GM18870 (cell line): Measurements from ENCODE around the gene BARX1.
"Not testable (repeated sequence)": the region's sequence is repeated elsewhere in the genome, so short reads cannot be mapped to it uniquely, and the experiment has no call there.

Source experiments
- ATAC-seq: cut with Tn5 transposase; IDR thresholded peaks from one replicate; pipeline ENCODE4 v1.9.1; 2021; ENCODE audit warnings: moderate library complexity; ENCODE audit not compliant: unreplicated experiment

Gene BARX1

DNA sequence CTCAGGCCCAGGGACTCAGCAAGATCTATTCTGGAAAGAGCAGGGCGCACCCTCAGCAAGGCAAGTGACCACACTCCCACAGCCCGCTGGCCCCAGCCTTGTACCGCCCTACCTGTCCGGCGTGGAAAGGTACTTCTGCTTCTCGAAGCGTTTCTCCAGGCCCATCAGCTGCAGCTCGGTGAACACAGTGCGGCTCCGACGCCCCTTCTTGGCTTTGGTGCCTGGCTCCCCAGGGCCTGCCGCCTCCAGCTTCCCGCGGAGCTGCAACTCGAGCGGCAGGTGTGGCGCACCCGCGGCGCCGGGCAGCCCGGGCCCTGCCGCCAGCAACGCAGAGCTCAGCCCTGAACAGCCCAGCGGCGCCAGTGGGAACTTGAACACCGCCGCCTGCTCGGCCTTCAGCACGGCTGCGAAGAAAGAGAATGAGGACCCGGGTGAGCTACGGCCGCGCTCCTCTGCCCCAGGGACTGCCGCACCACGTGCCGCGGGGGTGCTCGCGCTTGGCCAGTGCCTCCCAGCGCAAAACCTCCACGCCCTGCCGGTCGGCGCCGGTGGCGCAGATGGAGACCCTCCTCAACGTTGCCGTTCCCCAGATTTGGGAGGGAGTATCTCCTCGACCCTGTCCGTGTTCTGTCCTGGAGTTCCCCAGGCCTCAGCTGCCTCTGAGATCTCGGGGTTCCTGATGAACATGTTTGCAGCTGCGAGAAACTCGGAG lies 2.2 kb downstream of the BARX1 start:
- ATAC-seq: no peak

DNA sequence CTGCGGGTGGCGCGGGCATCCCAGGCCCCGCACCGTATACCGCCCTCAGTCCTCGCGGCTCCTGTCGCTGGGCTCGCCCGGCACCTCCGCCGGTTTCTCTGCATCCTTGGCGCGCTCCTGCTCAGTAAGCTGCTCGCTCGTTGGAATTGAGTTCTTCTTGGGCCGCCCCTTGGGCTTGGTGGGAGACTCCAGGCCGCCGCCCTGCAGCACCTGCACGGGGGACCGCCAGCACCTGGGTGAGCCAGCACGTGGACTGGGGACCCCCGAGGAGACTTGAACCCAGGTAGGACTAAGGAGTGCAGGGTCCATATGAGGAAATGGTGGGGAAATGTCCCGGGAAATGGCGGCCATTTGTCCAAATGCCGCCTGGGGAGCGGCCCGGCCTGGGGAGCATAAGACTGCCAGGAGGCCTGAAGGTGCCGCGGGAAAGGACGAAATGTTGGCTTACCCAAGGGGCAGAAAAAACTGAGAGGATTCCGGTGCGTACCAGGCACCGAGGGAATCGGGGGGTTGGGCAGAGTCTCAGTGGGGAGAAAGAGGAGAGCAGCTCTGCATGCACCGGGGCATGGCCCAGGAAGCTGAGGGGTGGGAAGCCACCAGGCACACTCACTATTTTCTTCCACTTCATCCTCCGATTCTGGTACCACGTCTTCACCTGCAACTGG lies 2.9 kb downstream of the BARX1 start:
- no peak for ATAC-seq

DNA sequence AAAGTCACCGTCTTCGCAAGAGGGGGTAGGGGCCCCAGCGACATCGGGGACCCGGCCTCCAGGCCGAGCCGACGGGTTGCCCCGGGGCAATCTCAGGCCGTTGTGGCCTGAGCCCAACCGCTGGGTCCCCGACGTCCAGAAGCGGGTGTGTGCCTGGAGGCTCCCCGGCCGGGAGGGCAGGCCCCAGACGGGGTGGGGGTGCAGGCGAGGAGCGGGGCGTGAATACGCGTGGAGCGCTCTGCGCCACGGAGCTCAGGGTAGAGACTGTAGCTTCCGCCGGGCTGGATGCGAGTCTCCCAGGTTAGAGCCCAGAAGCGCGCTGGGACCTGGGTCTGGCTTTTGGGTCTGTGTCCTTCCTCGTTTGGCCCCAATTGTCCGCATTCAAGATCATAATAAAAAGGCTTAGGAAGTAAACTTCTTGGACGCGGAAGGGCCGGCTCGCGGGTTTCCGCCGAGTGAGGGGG lies 3.5 kb downstream of the BARX1 start:
- ATAC-seq: no peak

DNA sequence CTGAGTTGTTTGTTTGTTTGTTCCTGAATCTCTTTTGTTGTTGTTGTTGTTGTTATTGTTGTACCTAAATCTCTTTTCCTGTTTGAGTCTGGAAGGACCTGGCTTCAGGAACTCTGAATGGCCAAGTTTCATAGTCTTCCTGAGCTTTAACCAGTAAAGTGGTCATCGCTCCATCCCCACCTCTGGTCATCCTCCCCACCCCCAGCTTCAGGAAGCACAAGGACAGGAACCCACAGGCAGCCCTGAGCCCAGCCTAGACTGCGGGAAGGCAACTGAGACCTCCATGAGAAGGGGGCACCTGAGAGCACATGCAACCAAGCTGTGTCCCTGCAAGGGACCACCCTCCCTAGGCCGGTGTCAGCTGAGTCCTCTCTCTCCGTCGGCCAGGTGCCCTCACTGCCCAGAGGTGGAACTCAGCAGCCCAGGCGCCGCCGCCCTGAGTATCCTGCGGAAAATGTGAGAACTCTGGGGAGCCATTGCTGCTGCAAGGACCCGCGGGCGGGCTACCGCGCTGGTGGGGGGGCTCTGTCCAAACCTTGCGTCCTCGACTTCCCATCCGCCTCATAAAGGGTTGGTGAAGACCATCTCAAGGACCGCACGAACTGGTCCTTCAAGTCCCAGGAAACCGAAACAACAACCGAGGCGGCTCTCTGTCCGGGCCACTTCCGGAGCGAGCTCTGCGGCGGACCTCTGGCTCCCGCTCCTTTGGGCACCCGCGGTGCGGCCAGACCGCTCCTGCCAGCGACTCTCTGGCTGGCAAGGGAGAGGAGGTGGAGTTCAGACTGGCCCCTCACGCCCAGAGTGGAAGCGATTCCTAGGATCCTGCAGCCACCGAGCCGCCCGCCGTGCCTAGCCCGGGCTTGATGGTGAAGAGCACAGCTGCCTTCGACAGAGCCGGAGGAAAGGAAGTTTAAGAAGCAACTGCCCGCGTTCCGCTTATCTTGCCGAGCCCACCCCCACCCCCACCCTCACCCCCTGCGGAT lies 4.2 kb downstream of the BARX1 start:
- no peak for ATAC-seq

DNA sequence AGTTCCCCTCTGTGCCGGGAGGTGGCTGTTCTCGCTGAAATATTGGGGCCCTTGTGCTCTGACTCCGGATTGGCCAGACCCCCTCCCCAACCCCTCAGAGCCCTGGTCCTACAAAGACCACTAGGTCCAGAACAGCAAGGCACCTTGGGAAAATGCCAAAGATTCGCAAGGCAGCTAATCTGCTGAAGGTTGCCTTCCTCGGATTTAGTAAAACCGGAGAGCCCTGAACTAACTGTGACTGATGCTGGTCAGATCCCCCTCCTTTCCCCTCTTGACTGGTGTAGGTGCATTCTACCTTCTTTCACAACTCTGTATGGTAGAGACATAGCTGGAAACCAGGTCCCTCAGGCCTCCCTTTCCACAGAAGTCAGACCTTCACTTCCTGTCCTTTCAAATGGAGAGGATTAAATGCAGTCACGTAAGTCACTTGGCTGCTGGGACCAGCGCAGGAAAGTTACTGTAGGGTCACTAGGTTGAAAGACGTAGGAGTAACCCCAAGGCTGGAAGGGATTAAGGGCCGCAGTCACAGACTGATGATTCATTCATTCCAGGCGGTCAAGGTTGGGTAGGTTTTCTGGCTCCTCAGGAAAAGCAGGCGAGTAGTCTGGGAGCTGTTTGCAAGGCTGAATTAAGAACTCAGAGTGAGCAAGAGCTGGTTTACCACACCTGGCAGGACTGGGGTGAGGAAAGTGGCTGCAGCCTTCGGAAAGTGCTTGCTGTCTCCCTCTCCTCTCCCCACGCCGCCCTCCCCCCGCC lies 5.3 kb downstream of the BARX1 start:
- no peak for ATAC-seq

DNA sequence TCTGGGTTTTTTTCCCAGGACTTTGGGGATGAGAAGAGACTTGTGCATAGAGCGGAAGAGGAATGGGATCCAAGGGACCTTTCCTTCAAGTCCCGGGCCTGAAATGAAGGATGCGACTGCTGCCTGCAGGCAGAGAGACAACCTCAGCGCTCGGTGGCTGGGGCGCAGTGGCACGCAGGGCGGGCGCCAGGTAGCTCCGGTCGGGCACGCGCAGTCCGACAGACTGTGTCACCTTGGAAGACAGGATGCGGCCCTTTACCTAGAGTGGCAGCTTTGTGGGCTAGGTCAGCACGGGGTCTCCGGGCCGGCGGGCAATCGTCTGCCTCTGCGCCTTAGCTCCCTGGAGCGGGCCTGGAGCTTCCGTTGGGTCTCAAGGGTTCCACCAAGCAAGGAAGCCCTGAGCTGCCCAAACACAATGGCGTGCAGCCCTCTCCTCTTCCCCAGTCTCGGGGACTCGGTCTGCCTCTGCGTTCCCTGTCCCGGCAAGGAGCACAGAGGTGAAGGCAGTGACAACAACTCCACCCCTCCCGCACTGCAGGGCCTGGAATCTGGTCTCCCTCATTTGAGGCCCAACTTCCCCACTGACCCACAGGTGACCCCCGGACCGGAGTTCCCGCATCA lies 6.0 kb downstream of the BARX1 start:
- no peak for ATAC-seq

DNA sequence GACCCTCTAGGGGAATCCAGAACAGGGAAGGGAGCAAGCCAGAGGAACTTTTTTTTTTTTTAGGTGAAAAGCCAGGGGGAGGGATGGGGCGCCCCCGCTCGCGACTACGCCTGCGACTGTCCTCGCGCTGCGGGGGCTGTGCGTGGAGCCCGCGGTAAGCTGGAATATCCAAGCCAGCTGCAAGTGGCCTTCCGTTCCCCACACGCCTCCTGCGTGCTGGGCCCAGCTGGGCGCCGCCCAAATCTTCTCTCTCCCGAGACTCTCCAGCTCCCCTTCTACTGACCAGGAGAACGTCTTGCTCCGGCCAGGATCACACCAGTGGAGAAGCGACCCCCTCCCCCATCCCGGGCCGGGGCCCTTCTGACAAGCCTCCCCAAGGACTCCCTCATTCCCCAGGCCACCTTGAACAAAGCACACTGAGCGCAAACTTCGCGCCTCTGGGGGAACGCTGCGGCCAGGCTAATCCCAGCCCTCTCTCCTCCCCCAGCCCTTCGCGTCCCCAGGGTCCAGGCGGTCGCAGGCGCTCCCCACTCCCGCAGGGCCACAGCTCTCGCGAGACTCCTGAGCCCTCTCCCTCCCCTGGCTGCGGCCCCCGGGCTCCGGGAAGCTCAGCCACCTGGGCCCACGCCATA lies 6.6 kb downstream of the BARX1 start:
- ATAC-seq: no peak

DNA sequence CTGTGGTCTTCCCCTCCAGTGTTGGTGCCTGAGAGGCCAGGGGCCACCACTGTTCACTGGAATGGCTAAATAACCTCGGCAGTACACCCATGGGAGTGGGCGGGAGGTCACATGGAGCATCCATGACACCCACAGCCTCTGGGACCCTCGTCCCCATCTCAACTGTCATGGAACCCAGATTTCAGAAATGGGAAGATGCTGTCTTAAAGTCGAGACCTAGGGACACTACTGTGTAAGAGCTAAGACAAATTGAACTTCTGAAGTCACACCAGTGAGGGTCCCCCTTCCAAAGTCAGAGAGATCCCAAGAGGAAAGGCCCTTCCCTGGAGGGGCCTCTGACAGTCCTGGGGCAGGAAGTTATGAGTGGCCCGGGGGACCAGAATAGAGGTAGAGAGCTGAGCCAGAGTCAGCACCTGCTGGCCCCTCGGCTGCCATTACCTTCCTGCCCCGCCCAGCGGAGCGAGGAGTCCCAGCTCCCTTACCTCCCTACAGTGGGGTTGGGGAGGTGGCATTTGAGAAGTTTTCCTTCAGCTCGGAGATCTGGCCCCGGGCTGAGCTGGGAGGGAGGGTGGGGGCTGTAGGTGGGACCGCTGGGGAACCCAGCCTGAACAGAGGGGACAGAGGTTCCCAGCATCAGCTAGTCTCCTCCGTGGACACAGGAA lies 7.6 kb downstream of the BARX1 start:
- no peak for ATAC-seq

DNA sequence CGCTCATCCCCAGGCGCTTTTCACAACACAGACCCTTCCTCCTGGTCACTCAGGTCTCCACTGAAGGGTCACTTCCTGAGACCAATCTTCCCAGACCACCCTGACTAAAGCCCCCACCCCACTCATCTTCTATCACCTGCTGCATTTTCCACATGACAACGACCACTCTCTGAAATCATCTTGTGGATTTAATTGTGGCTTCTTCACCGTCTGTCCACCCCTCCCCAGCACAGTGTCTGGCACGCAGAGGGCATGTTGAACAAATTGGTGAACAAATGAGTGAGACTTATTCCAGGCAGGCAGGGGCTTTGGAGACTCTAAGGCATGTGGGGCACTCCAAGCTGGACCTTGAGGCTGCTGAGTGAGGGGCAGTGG lies 8.8 kb downstream of the BARX1 start:
- no peak for ATAC-seq

DNA sequence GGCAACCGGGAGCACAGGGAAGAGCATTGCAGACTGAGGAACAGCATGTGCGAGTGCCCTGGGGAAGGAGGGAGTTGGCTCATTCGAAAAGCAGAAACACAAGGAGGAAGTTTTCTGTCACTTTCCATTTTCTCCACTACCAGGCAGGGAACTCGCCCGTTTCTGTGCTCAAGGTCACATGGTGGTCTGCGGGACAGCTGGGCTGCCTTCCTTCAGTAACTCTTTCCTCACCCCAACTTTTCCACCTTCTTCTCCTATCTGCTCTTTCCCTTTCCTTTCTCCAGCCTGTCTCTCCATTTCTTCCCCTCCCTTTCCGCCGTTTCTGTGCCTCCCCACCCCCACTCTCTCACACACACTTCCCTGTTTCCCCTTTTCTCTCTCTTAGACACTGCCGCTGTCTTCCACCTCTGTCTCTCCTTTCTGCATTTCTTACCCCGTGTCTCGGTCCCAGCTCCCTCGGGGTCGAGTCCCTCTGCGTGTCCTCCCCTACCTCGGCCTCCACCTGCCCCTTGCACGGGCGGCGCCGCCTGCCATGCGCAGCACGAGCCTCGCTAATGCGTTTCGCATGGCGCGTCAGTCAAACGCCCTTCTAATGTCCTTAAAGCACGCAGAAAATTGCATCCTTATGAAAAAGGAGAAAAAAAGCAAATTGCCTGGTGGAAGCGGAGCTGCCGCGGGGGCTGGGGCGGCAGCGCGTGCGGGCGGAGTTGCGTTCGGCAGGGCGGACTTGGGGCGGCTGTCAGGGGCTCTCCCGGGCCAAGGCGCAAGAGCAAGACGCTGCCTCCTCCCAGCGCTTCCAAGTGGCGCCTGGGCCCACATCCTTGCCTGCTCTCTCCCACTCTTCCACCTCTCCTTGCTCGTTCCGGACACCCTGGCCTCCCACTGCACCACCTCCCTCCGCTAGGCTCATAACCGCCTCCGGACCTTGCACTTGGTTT lies 9.5 kb downstream of the BARX1 start:
- ATAC-seq: no peak

DNA sequence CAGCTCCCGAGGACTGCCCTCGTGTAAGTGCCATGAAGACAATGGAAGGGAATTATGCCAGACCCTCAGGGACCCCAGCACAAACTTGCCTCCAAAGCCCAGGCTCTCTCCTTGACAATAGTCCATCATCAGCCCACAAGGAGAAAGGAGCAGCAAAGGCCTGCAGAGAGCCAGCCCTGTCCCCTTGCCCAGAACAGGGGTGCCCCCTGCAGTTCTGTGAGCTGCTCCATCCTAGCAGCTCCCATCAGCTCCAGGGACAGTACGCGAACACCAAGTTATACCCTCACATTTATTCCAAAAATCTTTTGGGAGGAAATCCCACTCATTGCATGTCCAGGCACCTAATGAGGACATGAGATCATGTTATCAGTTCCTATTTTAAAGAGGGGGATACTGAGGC lies 11.1 kb downstream of the BARX1 start:
- ATAC-seq: no peak

DNA sequence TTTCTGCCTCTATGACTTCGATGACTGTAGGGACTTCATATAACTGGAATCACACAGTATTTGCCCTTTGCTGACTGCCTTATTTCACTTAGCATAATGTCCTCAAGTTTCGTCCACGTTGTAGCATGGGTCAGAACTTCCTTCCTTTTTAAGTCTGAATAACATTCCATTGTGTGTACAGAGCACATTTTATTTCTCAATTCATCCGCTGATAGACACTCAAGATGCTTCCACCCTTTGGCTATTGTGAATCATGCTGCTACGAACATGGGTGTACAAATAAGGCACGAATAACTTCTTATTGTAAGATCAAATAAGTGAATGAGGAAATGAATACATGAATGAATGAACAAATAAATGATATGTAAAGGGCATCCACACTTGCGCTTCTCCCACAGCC lies 13.0 kb downstream of the BARX1 start:
- ATAC-seq: no peak

DNA sequence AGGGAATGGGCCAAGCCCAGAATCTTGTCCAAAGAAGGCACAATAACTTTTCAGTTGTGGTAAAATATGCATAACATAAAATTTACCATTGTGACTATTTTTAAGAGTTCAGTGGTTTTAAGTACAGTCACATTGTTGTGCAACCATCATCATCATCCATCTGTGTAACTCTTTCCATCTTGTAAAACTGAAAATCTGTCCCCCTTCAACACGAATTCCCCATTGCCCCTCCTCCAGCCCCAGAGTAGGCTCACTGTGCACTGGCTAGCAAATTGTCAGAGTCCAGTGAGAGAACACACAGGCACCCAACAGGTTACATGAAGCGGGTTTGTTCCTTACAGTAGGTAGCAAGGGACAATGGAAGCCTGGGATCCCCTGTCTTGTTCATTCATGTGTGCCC lies 13.7 kb downstream of the BARX1 start:
- no peak for ATAC-seq

DNA sequence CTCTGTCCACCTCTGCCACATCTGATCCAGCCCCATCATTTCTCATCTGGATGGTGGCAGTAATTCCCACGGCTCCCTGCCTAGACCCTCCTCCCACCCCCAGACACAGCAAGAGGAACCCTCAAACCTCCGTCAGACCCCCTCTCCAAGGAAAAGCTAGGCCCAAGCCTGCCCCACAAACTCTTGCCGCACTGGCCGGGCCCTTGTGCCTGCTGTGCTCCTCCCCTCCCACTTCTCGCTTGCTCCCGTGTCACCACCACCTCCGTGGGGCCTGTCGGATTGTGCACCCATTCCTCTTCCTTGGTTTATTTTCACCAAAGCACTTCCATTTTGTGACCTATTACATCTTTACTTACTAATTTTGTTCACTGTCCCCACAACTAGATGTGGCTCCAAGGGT lies 14.2 kb downstream of the BARX1 start:
- no peak for ATAC-seq

DNA sequence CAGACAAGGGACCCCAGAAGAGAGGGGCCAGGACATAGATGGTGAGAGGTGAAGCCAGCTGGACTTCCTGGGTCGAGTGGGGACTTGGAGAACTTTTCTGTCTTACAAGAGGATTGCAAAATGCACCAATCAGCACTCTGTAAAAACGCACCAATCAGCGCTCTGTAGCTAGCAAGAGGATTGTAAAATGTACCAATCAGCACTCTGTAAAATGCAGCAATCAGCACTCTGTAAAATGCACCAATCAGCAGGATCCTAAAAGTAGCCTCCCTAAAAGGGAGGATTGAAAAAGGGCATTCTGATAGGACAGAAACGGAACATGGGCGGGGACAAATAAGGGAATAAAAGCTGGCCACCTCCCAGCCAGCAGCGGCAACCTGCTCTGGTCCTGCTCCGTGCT lies 15.6 kb downstream of the BARX1 start:
- ATAC-seq: not testable (repeated sequence)

DNA sequence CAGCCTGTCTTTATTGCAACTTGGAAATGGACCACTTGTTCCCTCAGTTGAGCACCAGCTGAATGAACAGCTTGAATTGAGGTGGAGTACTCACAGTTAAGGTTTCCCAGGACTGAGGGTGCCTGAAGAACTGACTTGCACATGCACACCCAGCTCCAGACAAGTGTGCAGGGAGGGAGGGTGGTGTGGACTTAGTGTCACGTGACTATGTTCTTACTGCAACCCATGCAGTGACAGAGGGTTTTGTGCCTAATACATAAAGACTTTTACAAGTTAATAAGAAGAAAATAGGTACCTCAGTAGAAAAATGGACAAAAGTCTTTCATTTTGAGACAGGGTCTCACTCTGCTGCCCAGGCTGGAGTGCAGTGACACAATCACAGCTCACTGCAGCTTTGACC lies 18.0 kb downstream of the BARX1 start:
- no peak for ATAC-seq

DNA sequence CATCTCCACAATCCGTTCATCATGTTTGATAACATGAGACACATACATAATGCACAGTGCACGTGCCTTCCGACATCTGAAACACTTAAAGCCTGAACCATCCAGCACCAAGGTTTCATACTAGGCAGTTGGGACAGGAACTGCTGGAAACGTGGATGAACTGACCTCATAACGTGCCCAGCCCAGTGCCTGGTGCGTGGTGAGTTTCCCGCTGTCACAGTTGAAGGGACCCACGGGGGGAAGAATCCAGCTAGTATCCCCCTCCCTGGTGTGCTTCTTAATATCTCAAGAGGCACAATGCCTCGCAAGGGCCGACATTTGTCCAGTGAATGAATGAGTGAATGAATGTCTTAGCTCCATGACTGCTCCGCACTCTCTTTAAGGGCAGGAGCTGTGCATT lies 23.2 kb downstream of the BARX1 start:
- no peak for ATAC-seq

DNA sequence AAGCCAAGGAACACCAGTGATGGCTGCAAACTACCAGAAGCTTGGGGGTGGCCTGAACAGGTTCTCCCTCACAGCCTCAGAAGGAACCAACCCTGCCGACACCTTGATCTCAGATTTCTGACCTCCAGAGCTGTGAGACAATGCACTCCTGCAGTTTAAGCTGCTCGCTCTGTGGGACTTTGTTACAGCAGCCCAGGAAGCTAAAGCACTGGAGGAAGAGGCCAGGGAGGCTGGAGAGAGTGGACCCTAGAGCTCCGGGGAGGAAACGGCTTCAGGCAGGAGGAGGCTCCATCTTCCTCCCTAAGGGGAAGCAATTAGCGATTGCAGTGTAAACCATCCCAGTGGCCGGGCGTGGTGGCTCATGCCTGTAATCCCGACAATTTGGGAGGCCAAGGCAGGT lies 25.1 kb downstream of the BARX1 start:
- no peak for ATAC-seq
